KMS-11 (cell line): Measurements from ENCODE around the gene STX19.

Experiments used
- H2AFZ ChIP-seq: fragments of 200-600 bp; sonication (generic); 2 replicates; pipeline ENCODE4 v1.6.1; 2016; ENCODE audit warnings: antibody characterized with exemption, mixed run types, low read depth
- H3K27ac ChIP-seq: fragments of 200-600 bp; sonication (generic); 2 replicates; pipeline ENCODE4 v1.6.1; 2016; ENCODE audit warnings: mild to moderate bottlenecking, mixed run types
- H3K27me3 ChIP-seq: fragments of 200-600 bp; sonication (generic); 2 replicates; pipeline ENCODE4 v1.6.1; 2017; ENCODE audit warnings: mild to moderate bottlenecking, low read depth, mixed run types, moderate library complexity; ENCODE audit not compliant: insufficient read depth
- H3K36me3 ChIP-seq: fragments of 200-600 bp; sonication (generic); 2 replicates; pipeline ENCODE4 v1.6.1; 2017; ENCODE audit warnings: mild to moderate bottlenecking, mixed run types; ENCODE audit not compliant: insufficient read depth
- H3K4me1 ChIP-seq: fragments of 200-600 bp; sonication (generic); 2 replicates; pipeline ENCODE4 v1.6.1; 2016; ENCODE audit warnings: mild to moderate bottlenecking, low read depth, mixed run types; ENCODE audit not compliant: poor library complexity, severe bottlenecking
- H3K4me2 ChIP-seq: fragments of 200-600 bp; sonication (generic); 2 replicates; pipeline ENCODE4 v1.7.0; 2016; ENCODE audit warnings: mild to moderate bottlenecking, mixed run types
- H3K4me3 ChIP-seq: fragments of 200-600 bp; sonication (generic); IDR thresholded peaks from 2 replicates; pipeline ENCODE4 v1.6.1; 2017; ENCODE audit warnings: low read depth, low read length, mixed read lengths; ENCODE audit not compliant: insufficient read depth
- H3K79me2 ChIP-seq: fragments of 200-600 bp; sonication (generic); 2 replicates; pipeline ENCODE4 v1.6.1; 2016; ENCODE audit warnings: low read depth, mixed run types; ENCODE audit not compliant: insufficient read depth
- H3K9ac ChIP-seq: fragments of 200-600 bp; sonication (generic); 2 replicates; pipeline ENCODE4 v1.6.1; 2016; ENCODE audit warnings: mild to moderate bottlenecking, mixed run types
- H4K20me1 ChIP-seq: fragments of 200-600 bp; sonication (generic); 2 replicates; pipeline ENCODE4 v1.6.1; 2016; ENCODE audit warnings: mild to moderate bottlenecking, mixed run types; ENCODE audit not compliant: insufficient read depth
- CTCF ChIP-seq: fragments of 200-600 bp; sonication (generic); conservative IDR thresholded peaks from 2 replicates; pipeline ENCODE4 v1.6.1; 2017; ENCODE audit warnings: low read depth, mild to moderate bottlenecking, antibody characterized with exemption, low read length, moderate library complexity, mixed read lengths

STX19 gene

GRCh38 chr3:94001191-94001590, 27.2 kb downstream of the STX19 start:
- Histone ChIP-seq H3K4me2 (no peak overlapping the region), H4K20me1 (no peaks in the 10 kb centered on the region), H3K9ac (no peak overlapping the region), H3K4me1 (peaks cover 7% of the 10 kb centered on the region), H2AFZ (no peak overlapping the region), H3K27me3 (no peaks in the 10 kb centered on the region), H3K27ac (no peak overlapping the region), H3K36me3 (no peaks in the 10 kb centered on the region), H3K79me2 (no peaks in the 10 kb centered on the region), H3K4me3 (no peak overlapping the region)
- no peak for TF ChIP-seq CTCF

GRCh38 chr3:93994056-93994455, 34.3 kb downstream of the STX19 start:
- TF ChIP-seq CTCF, result no peak
- H3K4me1 ChIP-seq, result no peaks in the 10 kb centered on the region
- H3K4me2 ChIP-seq, result no peak overlapping the region
- no peak overlapping the region for H2AFZ ChIP-seq
- H3K9ac ChIP-seq, result no peak overlapping the region
- no peaks in the 10 kb centered on the region for H3K79me2 ChIP-seq
- no peaks in the 10 kb centered on the region for H4K20me1 ChIP-seq
- H3K36me3 ChIP-seq, result no peaks in the 10 kb centered on the region
- H3K27me3 ChIP-seq, result no peaks in the 10 kb centered on the region
- no peak overlapping the region for H3K4me3 ChIP-seq
- no peak overlapping the region for H3K27ac ChIP-seq

- no peaks in the 10 kb centered on the region for H4K20me1 ChIP-seq
- H3K4me2 ChIP-seq, result no peak overlapping the region
- no peaks in the 10 kb centered on the region for H3K36me3 ChIP-seq
- no peak overlapping the region for H3K9ac ChIP-seq
- TF ChIP-seq CTCF, result no peak
- no peaks in the 10 kb centered on the region for H3K27me3 ChIP-seq
- no peak overlapping the region for H3K4me3 ChIP-seq
- H3K4me1 ChIP-seq, result peaks cover 7% of the 10 kb centered on the region
- no peak overlapping the region for H2AFZ ChIP-seq
- no peaks in the 10 kb centered on the region for H3K79me2 ChIP-seq
- H3K27ac ChIP-seq, result no peak overlapping the region
These were observed 36.2 kb downstream of the STX19 start for GRCh38 chr3:93992207-93992606.

- Histone ChIP-seq H3K4me2 (no peak overlapping the region), H3K27me3 (no peaks in the 10 kb centered on the region), H3K4me3 (no peak overlapping the region), H3K79me2 (peaks cover 4% of the 10 kb centered on the region; the same call in 1 of the 2 replicates), H3K27ac (no peak overlapping the region), H3K4me1 (peaks cover 7% of the 10 kb centered on the region), H2AFZ (no peak overlapping the region), H3K9ac (no peak overlapping the region), H3K36me3 (no peaks in the 10 kb centered on the region), H4K20me1 (no peaks in the 10 kb centered on the region)
- no peak for TF ChIP-seq CTCF
These were observed 36.8 kb downstream of the STX19 start for GRCh38 chr3:93991631-93992030.
